HG03354 (cell line): ENCODE measurements around the gene C3orf20.
"Not testable (repeated sequence)": the region's sequence is repeated elsewhere in the genome, so short reads cannot be mapped to it uniquely, and the experiment has no call there.

Experiments
- ATAC-seq: cut with Tn5 transposase; IDR thresholded peaks from one replicate; pipeline ENCODE4 v1.9.1; 2021; ENCODE audit warnings: mild to moderate bottlenecking; ENCODE audit not compliant: unreplicated experiment, poor library complexity, severe bottlenecking

The C3orf20 gene

GRCh38 chr3:14730703-14731382 lies 55.9 kb downstream of the C3orf20 start:
- no peak for ATAC-seq

GRCh38 chr3:14740983-14741382 lies 66.0 kb downstream of the C3orf20 start:
- no peak for ATAC-seq

- no peak for ATAC-seq
Observed at GRCh38 chr3:14741510-14741909, 66.6 kb downstream of the C3orf20 start.

- ATAC-seq, result no peak
Observed at GRCh38 chr3:14744556-14744955, 69.6 kb downstream of the C3orf20 start.

GRCh38 chr3:14750650-14751049 lies 75.7 kb downstream of the C3orf20 start:
- ATAC-seq, result no peak

GRCh38 chr3:14752979-14753378 lies 78.0 kb downstream of the C3orf20 start:
- ATAC-seq, result not testable (repeated sequence)

- ATAC-seq, result no peak
Observed at GRCh38 chr3:14757153-14757700, 82.3 kb downstream of the C3orf20 start.

GRCh38 chr3:14758297-14758696 lies 83.4 kb downstream of the C3orf20 start:
- ATAC-seq, result no peak

GRCh38 chr3:14758959-14759358 lies 84.0 kb downstream of the C3orf20 start:
- no peak for ATAC-seq

GRCh38 chr3:14760185-14760584 lies 85.2 kb downstream of the C3orf20 start:
- ATAC-seq, result no peak

- ATAC-seq, result no peak
Observed at GRCh38 chr3:14761121-14761672, 86.3 kb downstream of the C3orf20 start.

- ATAC-seq, result no peak
Observed at GRCh38 chr3:14761866-14762265, 86.9 kb downstream of the C3orf20 start.

GRCh38 chr3:14762701-14763100 lies 87.8 kb downstream of the C3orf20 start:
- ATAC-seq, result no peak

- no peak for ATAC-seq
Observed at GRCh38 chr3:14764331-14765059, 89.6 kb downstream of the C3orf20 start.

GRCh38 chr3:14765060-14765400 lies 90.1 kb downstream of the C3orf20 start:
- ATAC-seq, result no peak

GRCh38 chr3:14765576-14766427 lies 90.9 kb downstream of the C3orf20 start:
- no peak for ATAC-seq

GRCh38 chr3:14766428-14767244 lies 91.7 kb downstream of the C3orf20 start:
- ATAC-seq, result no peak

- ATAC-seq, result no peak
Observed at GRCh38 chr3:14767245-14768051, 92.5 kb downstream of the C3orf20 start.
